ENCODE results near the gene TRIOBP. TPM values are rescaled to one million over a fixed set of nuclear protein-coding genes. Genes with fewer than 3 reads are reported as not detected.

TRIOBP gene
- total RNA-seq, 6 experiments from 2014 or later, result 74.3 to 92.5 (median 91.6) TPM

DNA sequence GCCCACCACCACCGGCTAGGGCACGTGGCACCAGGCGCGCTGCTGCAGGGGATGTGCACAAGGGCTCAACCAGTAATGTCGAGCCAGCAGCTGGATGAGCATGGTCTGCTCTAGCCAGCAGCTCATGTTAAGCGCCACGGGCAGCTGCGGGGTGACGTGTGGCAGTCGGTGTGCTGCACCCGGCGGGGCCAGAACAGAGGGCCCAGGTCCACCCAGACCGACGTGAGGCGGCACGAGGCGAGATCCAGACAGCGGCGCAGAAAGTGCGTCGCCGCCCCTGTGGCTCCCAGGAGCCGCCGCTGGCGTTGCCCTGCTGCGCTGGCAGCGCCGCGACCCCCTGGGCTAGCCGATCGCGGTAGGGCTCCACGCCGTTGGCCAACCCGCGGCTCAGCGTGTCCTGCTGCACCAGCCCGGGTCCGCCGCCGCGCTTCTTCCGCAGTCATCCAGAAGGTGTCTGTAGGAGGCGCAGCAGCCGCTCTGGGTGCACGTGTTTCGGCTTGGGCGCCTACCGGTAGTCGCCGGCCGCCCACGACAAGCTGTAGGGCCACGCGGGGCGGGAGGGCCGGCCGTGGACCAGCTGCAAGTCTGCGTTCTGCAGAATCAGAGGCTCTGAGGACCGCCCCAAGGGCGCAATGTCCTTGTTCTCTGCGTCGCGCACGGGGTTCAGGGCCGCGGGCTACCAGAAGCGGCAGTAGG, 121.7 kb downstream of the TRIOBP start:
- Mint-ChIP-seq H3K27me3 (ENCODE audit: insufficient read depth) (peaks cover 21% of the 10 kb centered on the region), H3K9me3 (no peaks in the 10 kb centered on the region), H3K36me3 (ENCODE audit: low read depth) (no peaks in the 10 kb centered on the region), H3K27ac (peak overlapping the region; percentile 83; the same call in 1 of the 2 replicates), H3K4me1 (ENCODE audit: low read depth) (peaks cover 17% of the 10 kb centered on the region), H3K4me3 (peak overlapping the region; percentile 81)
- DNase-seq, result peak; percentile 33
- TF ChIP-seq, protein P1, sequence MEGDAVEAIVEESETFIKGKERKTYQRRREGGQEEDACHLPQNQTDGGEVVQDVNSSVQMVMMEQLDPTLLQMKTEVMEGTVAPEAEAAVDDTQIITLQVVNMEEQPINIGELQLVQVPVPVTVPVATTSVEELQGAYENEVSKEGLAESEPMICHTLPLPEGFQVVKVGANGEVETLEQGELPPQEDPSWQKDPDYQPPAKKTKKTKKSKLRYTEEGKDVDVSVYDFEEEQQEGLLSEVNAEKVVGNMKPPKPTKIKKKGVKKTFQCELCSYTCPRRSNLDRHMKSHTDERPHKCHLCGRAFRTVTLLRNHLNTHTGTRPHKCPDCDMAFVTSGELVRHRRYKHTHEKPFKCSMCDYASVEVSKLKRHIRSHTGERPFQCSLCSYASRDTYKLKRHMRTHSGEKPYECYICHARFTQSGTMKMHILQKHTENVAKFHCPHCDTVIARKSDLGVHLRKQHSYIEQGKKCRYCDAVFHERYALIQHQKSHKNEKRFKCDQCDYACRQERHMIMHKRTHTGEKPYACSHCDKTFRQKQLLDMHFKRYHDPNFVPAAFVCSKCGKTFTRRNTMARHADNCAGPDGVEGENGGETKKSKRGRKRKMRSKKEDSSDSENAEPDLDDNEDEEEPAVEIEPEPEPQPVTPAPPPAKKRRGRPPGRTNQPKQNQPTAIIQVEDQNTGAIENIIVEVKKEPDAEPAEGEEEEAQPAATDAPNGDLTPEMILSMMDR (IDR thresholded peaks at IDR 0.05), result peak; percentile 62; the same call in 1 of the 2 replicates

DNA sequence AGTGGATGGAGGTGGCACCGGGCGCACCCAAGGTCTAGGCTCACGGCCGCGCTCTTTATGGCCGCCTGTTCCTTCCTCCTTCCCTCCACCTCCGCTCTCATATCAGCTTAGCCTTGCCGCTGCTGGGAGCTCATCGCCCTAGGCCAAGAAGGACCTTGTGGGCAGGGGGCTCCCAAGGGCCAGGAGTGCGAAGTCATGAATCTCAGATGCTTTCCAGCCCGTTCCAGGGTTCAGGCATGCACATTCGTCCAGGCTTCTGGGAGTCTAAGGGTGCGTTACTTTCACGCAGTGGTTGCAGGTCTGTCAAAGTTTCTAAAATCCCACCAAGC, 122.2 kb downstream of the TRIOBP start:
- H3K4me1 Mint-ChIP-seq (ENCODE audit: low read depth), result peaks cover 17% of the 10 kb centered on the region
- peaks cover 22% of the 10 kb centered on the region for H3K27me3 Mint-ChIP-seq (ENCODE audit: insufficient read depth)
- H3K36me3 Mint-ChIP-seq (ENCODE audit: low read depth), result no peaks in the 10 kb centered on the region
- H3K9me3 Mint-ChIP-seq, result no peaks in the 10 kb centered on the region
- H3K27ac Mint-ChIP-seq, result no peak overlapping the region
- peak overlapping the region; percentile 46; the same call in 1 of the 2 replicates for H3K4me3 Mint-ChIP-seq
- no peak for DNase-seq
- TF ChIP-seq, protein P1 (IDR thresholded peaks at IDR 0.05), result no peak

DNA sequence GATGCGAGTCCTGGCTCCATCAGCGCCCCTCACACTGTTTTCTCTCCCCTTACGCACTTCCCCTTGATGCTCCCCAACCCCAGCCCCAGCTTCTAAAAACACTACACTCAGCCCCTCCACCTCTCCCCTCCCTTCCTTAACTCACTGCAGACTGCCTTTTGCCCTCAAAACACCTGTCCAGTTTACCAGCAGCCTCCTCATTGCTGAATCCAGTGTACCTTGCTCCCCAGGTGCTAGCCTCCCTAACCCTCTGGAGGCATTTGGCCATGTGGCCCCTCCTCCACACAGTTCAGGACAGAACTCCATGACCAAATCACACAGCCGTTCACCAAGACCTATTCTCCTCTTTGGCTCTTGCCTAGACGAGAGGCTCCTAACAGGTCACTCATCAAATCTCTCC, 123.5 kb downstream of the TRIOBP start:
- H3K27me3 Mint-ChIP-seq (ENCODE audit: insufficient read depth), result peaks cover 25% of the 10 kb centered on the region
- no peaks in the 10 kb centered on the region for H3K36me3 Mint-ChIP-seq (ENCODE audit: low read depth)
- no peak for DNase-seq
- no peak overlapping the region for H3K27ac Mint-ChIP-seq
- peaks cover 17% of the 10 kb centered on the region for H3K4me1 Mint-ChIP-seq (ENCODE audit: low read depth)
- TF ChIP-seq, protein P1 (IDR thresholded peaks at IDR 0.05), result no peak
- no peaks in the 10 kb centered on the region for H3K9me3 Mint-ChIP-seq
- no peak overlapping the region for H3K4me3 Mint-ChIP-seq

DNA sequence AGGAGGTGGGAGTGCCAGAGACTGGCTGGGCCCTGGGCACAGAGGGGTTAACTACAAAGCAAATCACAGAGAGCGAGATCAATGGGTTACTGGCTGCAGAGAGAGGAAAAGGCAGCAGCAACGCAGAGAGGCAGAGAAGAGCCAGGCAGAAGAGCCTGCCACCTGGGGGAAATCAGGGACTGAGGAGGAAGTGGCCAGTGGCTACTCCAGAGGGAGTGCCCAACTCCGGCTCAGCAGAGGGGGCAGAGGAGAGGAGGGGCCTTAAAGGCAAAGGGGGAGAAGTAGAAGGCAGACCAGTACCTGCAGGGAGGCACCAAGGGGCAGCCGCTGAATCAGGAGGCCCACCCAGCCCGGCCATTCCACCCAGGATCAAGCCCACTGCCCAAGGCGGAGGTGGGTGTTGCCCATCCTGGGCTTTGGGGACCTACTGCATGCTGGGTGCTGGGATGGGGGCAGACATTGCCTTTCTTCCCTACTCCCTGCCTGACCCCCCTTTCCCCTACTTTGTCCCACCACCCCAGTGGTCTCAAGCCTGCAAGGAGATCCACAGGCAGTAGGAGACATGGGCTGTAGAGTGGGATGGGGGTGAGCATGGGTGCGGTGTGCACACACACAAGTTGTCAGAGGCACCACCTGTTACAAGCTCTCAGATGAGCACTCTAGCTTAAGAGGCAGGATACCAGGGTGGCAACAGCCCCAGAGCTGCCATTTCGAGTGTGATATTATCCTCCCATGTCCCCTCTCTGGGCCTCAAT, 125.4 kb downstream of the TRIOBP start:
- TF ChIP-seq, protein P1 (IDR thresholded peaks at IDR 0.05), result no peak
- Mint-ChIP-seq H3K4me1 (ENCODE audit: low read depth) (peaks cover 16% of the 10 kb centered on the region), H3K36me3 (ENCODE audit: low read depth) (no peaks in the 10 kb centered on the region), H3K27me3 (ENCODE audit: insufficient read depth) (peaks cover 25% of the 10 kb centered on the region), H3K9me3 (no peaks in the 10 kb centered on the region), H3K4me3 (no peak overlapping the region), H3K27ac (no peak overlapping the region)
- no peak for DNase-seq

DNA sequence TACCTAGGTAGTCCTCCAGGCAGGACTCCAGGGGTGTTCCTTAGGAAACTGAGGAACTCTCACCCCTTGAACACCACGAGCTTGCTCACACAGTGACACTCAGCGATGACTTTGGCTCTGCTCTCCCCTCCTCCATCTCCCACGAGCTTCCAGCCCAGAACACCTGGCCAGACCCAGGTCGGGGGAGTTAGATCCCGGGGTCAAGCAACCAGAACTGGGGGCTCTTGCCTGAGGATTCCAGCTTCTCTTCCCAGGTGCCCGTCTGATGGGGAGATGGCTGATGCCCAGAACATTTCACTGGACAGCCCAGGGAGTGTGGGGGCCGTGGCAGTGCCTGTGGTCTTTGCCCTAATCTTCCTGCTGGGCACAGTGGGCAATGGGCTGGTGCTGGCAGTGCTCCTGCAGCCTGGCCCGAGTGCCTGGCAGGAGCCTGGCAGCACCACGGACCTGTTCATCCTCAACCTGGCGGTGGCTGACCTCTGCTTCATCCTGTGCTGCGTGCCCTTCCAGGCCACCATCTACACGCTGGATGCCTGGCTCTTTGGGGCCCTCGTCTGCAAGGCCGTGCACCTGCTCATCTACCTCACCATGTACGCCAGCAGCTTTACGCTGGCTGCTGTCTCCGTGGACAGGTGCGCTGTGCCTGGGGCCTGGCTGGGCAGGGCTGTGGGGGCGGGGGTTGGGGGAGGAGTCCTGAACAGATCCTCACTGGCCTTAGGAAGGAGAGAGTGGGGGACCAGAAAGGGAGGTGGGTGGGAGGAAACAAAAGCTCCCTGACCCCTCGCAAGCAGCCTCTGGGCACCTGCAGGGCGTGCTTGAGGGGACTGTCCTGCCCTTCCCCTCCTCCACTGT, 126.5 kb downstream of the TRIOBP start, which contains the start of gene GALR3:
Gene GALR3 (plus strand): TSS at position 249 of the 852 bp plus-strand sequence. CDS start 25 bp downstream, at position 274.
- H3K27ac Mint-ChIP-seq, result no peak within 1 kb of the TSS
- peaks cover 6% of the 10 kb centered on the region; the same call in 1 of the 2 replicates for H3K4me1 Mint-ChIP-seq (ENCODE audit: low read depth)
- DNase-seq, result no peak
- H3K36me3 Mint-ChIP-seq (ENCODE audit: low read depth), result no peaks in the 10 kb centered on the region
- no peaks in the 10 kb centered on the region for H3K9me3 Mint-ChIP-seq
- peaks cover 25% of the 10 kb centered on the region for H3K27me3 Mint-ChIP-seq (ENCODE audit: insufficient read depth)
- no peak within 1 kb of the TSS for H3K4me3 Mint-ChIP-seq
- TF ChIP-seq, protein P1 (IDR thresholded peaks at IDR 0.05), result no peak
